Inflammatory macrophage treated with lipopolysaccharide for 1 hour (primary cell): ENCODE measurements around the gene FLT3LG.
"Not testable (repeated sequence)": the region's sequence is repeated elsewhere in the genome, so short reads cannot be mapped to it uniquely, and the experiment has no call there.

Experiments used
- DNase-seq, 2 donors: peaks; one replicate each; pipeline ENCODE4 v3.0.0-alpha.2; 2020 to 2022

Gene FLT3LG

DNA sequence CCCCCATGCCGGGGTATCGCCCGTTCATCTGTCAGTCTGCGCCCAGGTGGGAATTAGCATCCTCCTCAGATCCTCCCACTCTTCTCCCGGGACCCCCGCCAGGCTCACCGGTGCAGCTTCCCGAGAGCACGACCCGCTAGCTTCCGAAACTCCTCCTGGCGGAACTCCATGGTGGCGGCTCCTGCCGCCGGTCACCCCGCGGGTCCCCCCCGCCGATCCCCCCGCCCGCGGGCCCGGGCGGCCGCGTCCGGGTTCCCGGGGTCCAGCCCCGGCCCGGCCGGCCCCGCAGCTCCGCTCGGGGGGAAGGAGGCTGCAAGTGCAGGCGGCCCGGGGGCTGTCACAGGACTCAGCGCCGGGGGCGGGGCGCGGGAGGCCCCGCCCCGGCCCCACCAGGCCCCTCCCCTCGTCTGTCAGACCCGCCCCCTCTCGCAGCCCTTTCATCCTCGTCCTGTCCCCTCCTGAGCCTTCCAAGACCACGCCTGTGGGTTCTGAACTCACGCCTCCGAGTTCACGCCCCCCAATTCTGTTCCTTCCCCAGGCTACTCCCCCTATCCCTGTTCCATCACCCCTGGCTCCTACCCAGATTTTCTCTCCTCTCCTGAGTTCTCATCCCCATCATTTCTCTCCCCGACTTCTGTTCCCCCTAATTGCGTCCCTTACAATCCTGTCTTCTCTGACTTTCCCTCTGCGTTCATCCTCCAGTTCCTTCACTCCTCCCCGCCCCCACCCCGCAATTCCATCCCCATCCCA, 32.6 kb upstream of the FLT3LG start, which contains the start of gene SLC17A7:
Gene SLC17A7, minus strand, starts transcription at position 318 of the 750 bp plus-strand sequence. Its CDS starts 148 bp downstream, at position 170.
- DNase-seq = peak in 1 of 2 donors; percentile 49

- no peak for DNase-seq
Observed at GRCh38 chr19:49441960-49442350, 32.1 kb upstream of the FLT3LG start.

DNA sequence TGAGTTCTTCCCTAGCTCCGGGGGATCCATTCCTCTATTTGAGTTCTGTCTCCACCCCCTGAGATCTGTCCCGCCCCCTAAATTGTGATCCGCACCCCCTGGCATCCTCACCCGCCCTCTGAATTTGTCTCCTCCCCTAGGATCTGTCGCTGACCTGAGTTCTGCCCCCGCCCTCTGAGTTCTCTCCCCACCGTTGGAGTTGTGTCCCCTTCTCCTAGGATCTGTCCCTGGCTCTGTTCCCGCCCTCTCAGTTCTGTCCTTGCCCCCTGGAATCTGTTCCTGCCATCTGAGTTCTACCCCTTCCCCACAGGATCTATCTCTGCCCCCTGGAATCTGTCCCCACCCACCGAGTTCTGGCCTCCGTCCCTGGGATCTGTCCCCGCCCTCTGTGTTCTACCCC, 31.7 kb upstream of the FLT3LG start:
- DNase-seq = no peak

- peak; percentile 74 to 81 for DNase-seq
Observed at GRCh38 chr19:49442771-49443365, 31.1 kb upstream of the FLT3LG start.

DNA sequence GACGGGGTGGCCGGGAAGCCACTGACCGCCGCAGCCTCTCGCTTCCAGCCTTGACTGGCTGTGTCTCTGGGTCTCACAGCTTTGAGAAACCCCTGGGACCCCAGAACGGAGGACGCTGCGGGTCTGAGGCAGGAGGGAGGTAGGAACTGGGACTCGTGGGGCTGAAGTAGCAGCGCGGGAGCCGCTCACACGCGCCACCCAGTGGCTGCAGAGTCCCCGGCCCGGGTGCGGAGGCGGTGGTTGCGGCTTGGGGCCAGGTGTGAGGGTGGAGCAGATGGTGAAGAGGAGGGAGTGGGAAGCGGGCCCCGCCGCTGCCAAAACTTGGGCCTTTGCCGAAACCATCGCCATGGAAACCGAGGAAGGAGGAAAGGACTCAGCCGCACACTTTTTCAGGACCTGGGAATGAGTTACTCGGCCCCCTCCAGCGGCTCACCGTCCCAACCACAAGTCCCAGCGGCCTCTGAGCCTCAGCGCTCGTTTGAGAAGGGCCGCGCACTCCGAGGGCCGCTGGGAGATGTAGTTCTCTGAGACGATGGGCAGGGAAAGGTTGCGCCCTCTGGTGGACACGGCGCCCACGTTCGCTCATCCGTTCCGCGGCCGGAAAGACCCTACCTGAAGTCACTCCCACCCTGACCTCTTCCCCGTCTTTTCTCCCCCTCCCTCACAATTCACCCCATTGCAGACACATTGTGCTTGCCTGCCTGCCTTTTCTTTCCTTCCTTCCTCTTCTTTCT, 30.5 kb upstream of the FLT3LG start:
- peak; percentile 92 to 95 for DNase-seq

DNA sequence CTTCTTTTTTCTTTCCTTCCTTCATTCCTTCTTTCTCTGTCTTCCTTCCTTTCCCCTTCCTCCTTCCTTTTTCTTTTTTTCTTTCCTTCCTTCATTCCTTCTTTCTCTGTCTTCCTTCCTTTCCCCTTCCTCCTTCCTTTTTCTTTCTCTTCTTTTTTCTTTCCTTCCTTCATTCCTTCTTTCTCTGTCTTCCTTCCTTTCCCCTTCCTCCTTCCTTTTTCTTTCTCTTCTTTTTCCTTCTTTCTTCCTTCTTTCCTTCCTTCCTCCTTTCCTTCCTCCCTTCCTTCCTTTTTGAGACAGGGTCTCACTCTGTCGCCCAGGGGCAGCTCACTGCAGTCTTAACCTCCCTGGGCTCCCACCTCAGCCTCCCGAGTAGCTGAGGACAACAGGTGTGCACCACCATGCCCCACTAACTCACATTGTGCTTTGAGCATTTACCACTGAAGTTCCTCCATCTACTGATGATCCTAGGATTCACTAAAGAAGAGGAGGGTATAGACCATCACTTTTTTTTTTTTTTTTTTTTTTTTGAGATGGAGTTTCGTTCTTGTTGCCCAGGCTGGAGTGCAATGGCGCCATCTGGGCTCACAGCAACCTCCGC, 29.8 kb upstream of the FLT3LG start:
- DNase-seq = not testable (repeated sequence)

- DNase-seq = no peak
Observed at GRCh38 chr19:49445997-49446396, 28.0 kb upstream of the FLT3LG start.

- no peak for DNase-seq
Observed at GRCh38 chr19:49447485-49448431, 26.3 kb upstream of the FLT3LG start.

DNA sequence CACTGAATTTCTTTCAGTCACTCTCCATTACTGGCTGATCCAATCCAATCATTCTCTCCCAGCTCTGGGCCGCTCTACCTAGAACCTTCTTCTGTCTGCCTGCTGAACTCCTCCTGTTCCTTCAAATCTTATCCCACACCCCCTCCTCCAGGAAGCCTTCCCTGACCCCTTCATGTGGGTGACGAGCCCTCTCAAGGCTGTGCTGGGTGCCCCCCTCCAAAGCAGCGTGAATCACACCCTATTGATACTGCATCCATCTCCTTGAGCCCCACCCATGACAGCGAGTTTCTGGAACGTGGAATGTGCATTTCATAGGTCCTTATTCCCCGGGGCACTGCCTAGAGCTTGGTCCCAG, 25.6 kb upstream of the FLT3LG start:
- DNase-seq = no peak

- DNase-seq = no peak
Observed at GRCh38 chr19:49450405-49450804, 23.6 kb upstream of the FLT3LG start.

DNA sequence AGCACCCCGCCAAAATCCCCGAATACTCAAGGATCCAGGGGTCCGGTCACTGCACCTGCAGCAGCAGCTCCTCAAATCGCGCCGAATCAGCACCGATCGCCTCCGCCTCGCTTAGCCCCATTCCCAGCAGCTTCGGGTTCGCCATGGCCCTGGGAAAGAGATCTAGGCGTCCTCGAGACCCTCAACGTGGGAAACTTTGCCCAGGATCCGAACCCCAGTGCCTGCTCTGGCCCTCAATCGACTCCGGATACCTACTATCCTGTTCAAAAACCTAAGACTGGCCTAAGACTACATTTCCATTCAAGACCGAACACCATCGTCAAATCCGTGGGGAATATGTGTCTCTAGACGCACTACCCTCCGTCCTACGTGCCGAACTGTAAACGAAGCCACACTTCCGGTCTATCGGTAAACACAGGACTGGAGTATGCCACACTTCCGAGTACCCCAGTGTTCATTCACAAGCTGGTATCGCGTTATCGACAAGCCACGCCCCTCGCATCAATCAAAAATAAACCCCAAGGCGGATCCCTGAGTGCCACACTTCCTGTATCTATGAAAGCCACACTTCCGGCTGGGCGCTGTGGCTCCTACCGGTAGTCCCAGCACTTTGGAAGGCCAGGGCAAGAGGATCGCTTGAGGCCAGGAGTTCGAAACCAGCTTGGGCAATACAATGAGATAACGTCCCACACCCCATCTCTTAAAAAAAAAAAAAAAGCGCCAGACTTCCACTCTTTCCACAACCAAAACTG, 22.4 kb upstream of the FLT3LG start, which contains the start of gene PIH1D1:
Gene PIH1D1, minus strand, starts transcription at position 385 of the 752 bp plus-strand sequence. Its CDS starts 240 bp downstream, at position 145.
- peak; percentile 99 for DNase-seq

DNA sequence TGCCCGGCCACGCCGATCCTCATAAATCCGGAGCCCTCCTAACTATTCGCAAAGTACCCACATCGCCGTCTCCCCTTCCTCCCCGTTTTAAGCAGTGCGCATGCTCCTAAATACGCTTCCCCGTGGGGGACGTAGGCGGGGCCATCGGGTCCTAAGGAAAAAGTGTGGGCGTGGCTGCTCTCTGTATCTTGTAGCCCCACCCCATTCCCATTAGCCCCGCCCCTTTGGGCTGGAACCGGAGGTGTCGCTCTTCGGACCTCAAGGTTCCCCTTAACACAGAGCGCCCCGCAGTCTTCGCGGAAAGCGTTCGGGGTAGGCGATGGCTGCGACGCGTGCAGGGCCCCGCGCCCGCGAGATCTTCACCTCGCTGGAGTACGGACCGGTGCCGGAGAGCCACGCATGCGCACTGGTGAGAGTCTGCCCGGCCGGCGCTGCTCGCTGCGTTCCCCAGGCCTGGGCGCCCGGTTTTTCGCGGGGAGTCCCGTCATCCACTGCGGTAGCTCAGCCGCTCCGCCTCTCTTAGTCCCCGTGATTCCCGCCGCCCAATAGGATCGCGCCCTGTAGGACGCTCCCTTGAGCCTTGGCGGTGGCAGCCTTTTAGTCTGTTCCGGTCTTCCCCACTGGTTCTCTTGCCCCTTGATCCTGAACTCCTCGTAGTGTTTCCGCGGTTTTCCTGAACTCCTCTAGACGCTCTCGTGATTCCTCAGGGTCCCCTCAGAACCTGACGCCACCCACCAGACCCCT, 20.8 kb upstream of the FLT3LG start, which contains the start of gene ALDH16A1:
Gene ALDH16A1, plus strand, starts transcription at position 213 of the 744 bp plus-strand sequence. Its CDS starts 107 bp downstream, at position 320.
- peak; percentile 98 to 99 for DNase-seq

GRCh38 chr19:49453757-49454240, 20.2 kb upstream of the FLT3LG start:
- no peak for DNase-seq

DNA sequence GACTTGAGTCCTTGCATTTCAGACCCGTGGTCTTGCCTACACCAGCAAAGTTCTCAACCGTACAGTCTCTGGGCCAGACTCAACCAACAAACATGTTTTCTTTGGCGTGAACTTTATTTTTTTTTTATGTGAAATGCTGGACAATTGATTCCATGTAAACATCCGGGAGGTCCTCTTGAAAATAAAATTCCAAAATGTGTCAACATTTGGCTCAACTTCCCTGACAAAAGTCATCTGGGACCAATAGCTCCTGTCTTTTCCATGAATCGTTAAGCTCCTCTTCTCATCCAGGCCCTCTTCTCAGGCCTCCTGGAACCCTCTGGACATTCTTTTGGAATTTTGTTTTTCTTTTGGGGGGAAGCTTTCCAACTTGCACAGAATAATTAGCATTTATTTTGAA, 18.2 kb upstream of the FLT3LG start:
- no peak for DNase-seq

DNA sequence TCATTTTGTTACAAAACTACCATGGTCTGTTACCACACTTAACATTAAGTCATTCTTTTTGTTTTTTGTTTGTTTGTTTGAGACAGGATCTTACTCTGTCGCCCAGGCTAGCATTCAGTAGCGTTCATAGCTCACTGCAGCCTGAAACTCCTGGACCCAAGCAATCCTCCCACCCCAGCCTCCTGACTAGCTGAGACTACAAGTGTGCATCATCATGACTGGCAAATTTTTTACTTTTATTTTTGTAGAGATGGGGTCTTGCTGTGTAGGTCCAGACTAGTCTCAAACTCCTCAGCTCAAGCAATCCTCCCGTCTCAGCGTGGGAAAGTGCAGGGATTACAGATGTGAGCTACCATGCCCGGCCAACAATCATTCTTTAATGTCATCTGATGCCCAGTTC, 17.7 kb upstream of the FLT3LG start:
- DNase-seq = peak in 1 of 2 donors; percentile 61

DNA sequence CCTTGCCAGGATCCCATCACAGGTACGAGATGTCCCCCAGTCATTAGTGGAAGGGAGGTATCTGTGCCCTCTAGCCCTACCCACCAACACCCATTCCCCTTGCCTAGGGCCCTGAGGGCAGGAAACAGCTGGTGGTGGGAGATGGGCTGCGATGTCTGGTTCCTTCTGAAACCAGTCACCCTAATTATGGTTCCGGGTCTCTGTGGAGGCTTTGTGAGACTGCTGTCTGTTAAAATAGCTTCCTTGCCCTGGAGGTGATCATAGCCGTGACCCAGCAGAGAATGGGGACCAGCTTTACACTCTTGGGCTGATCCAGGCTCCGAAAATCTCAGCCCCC, 15.5 kb upstream of the FLT3LG start:
- no peak for DNase-seq

- DNase-seq = no peak
Observed at GRCh38 chr19:49459388-49459787, 14.6 kb upstream of the FLT3LG start.

DNA sequence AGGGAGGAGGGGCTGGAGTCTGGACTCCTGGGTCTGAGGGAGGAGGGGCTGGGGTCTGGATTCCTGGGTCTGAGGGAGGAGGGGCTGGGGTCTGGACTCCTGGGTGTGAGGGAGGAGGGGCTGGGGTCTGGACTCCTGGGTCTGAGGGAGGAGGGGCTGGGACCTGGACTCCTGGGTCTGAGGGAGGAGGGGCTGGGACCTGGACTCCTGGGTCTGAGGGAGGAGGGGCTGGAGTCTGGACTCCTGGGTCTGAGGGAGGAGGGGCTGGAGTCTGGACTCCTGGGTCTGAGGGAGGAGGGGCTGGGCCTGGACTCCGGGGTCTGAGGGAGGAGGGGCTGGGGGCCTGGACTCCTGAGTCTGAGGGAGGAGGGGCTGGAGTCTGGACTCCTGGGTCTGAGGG, 12.9 kb upstream of the FLT3LG start:
- not testable (repeated sequence) for DNase-seq

- no peak for DNase-seq
Observed at GRCh38 chr19:49461656-49462055, 12.4 kb upstream of the FLT3LG start.

DNA sequence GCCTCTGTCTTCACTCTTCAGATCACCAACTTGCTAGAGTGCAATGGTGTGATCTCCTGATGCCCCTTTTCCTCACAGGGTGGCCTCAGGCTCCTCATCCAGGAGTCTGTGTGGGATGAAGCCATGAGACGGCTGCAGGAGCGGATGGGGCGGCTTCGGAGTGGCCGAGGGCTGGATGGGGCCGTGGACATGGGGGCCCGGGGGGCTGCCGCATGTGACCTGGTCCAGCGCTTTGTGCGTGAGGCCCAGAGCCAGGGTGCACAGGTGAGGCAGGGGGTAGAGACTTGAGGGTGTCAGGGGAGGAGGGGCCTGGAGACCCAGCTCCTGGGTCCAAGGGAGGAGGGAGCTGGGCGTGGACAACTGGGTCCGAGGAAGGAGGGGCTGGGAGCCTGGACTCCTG, 11.5 kb upstream of the FLT3LG start:
- DNase-seq = no peak
